DND-41 (cell line): ENCODE measurements around the gene METRN.

ENCODE experiments used
- ATAC-seq: fragments of 200-7000 bp; cut with Tn5 transposase; 3 replicates; pipeline ENCODE4 v1.9.1; 2021; ENCODE audit warnings: low read depth; ENCODE audit not compliant: insufficient read depth
- DNase-seq: peaks from one replicate; pipeline ENCODE4 v3.0.0-alpha.2; 2020
- H2AFZ ChIP-seq: 2 replicates; pipeline ENCODE4 v1.6.0; 2012; ENCODE audit warnings: low read depth, low read length
- H3K27ac ChIP-seq: 2 replicates; pipeline ENCODE4 v1.5.1; 2012; ENCODE audit warnings: low read length, inconsistent platforms
- H3K27me3 ChIP-seq: fragments of 200-600 bp; sonication (generic); 2 replicates; pipeline ENCODE4 v1.6.0; 2012; ENCODE audit warnings: low read length, mild to moderate bottlenecking, inconsistent platforms; ENCODE audit not compliant: insufficient read depth, poor library complexity
- H3K36me3 ChIP-seq: 2 replicates; pipeline ENCODE4 v1.5.1; 2012; ENCODE audit warnings: low read length, inconsistent platforms; ENCODE audit not compliant: insufficient read depth
- H3K4me1 ChIP-seq: 2 replicates; pipeline ENCODE4 v1.5.1; 2012; ENCODE audit warnings: mild to moderate bottlenecking, low read length; ENCODE audit not compliant: insufficient read depth
- H3K4me2 ChIP-seq: 2 replicates; pipeline ENCODE4 v1.6.0; 2012; ENCODE audit warnings: mild to moderate bottlenecking, moderate library complexity, low read length, inconsistent platforms; ENCODE audit not compliant: insufficient read depth
- H3K4me3 ChIP-seq, 2 experiments: fragments of 200-600 bp in 1 of 2; shearing (Covaris generic) in 1 of 2; 2 replicates each; pipeline ENCODE4 v1.5.1; 2012 to 2016; ENCODE audit warnings: inconsistent platforms in 2 of 2, low read length in 2 of 2, mild to moderate bottlenecking in 2 of 2, low read depth in 1 of 2, moderate library complexity in 1 of 2
- H3K79me2 ChIP-seq: 2 replicates; pipeline ENCODE4 v1.6.0; 2012; ENCODE audit warnings: low read length, inconsistent platforms; ENCODE audit not compliant: insufficient read depth
- H3K9ac ChIP-seq: 2 replicates; pipeline ENCODE4 v1.6.0; 2012; ENCODE audit warnings: low read depth, mild to moderate bottlenecking, inconsistent platforms, low read length, moderate library complexity
- H3K9me3 ChIP-seq: 2 replicates; pipeline ENCODE4 v1.5.1; 2012; ENCODE audit warnings: low read length, moderate library complexity, mild to moderate bottlenecking, inconsistent platforms; ENCODE audit not compliant: insufficient read depth, severe bottlenecking
- H4K20me1 ChIP-seq: 2 replicates; pipeline ENCODE4 v1.6.0; 2012; ENCODE audit warnings: low read length; ENCODE audit not compliant: insufficient read depth
- CTCF ChIP-seq: IDR thresholded peaks from 2 replicates; pipeline ENCODE4 v1.5.1; 2012; ENCODE audit warnings: borderline replicate concordance, low read length, moderate library complexity, mild to moderate bottlenecking; ENCODE audit not compliant: poor library complexity, severe bottlenecking; ENCODE audit errors: extremely low read depth
- EZH2 ChIP-seq: IDR thresholded peaks from 3 replicates; pipeline ENCODE4 v1.6.1; 2012; ENCODE audit warnings: borderline replicate concordance, low read depth, mild to moderate bottlenecking, moderate library complexity, low read length, inconsistent platforms; ENCODE audit not compliant: severe bottlenecking

The METRN gene

GRCh38 chr16:672851-673250 lies 42.1 kb upstream of the METRN start:
- Histone ChIP-seq H3K9ac (no peak overlapping the region), H3K27me3 (no peaks in the 10 kb centered on the region), H3K9me3 (no peaks in the 10 kb centered on the region), H3K4me1 (peaks cover 19% of the 10 kb centered on the region), H3K27ac (no peak overlapping the region), H4K20me1 (peaks cover 57% of the 10 kb centered on the region), H3K36me3 (peaks cover 60% of the 10 kb centered on the region), H3K4me3 (no peak overlapping the region), H3K4me2 (no peak overlapping the region), H3K79me2 (peaks cover 32% of the 10 kb centered on the region), H2AFZ (no peak overlapping the region)
- TF ChIP-seq EZH2 (no peak), CTCF (no peak)
- DNase-seq (no peak), ATAC-seq (no peak)

GRCh38 chr16:673399-673991 lies 41.4 kb upstream of the METRN start:
- Histone ChIP-seq H3K9ac (no peak overlapping the region), H3K4me1 (peaks cover 18% of the 10 kb centered on the region), H2AFZ (no peak overlapping the region), H3K36me3 (peaks cover 55% of the 10 kb centered on the region), H3K27ac (no peak overlapping the region), H3K4me2 (no peak overlapping the region), H4K20me1 (peaks cover 58% of the 10 kb centered on the region), H3K27me3 (no peaks in the 10 kb centered on the region), H3K4me3 (no peak overlapping the region), H3K9me3 (no peaks in the 10 kb centered on the region), H3K79me2 (peaks cover 26% of the 10 kb centered on the region)
- DNase-seq (no peak), ATAC-seq (no peak)
- TF ChIP-seq EZH2, result no peak
- TF ChIP-seq CTCF, result no peak

- Histone ChIP-seq H3K36me3 (peaks cover 47% of the 10 kb centered on the region), H3K79me2 (peaks cover 17% of the 10 kb centered on the region), H2AFZ (no peak overlapping the region), H3K4me3 (no peak overlapping the region), H3K4me2 (no peak overlapping the region), H3K27me3 (no peaks in the 10 kb centered on the region), H3K27ac (no peak overlapping the region), H3K9ac (no peak overlapping the region), H3K4me1 (peaks cover 17% of the 10 kb centered on the region), H4K20me1 (peaks cover 58% of the 10 kb centered on the region), H3K9me3 (no peaks in the 10 kb centered on the region)
- ATAC-seq (no peak), DNase-seq (no peak)
- no peak for TF ChIP-seq EZH2
- no peak for TF ChIP-seq CTCF
Observed at GRCh38 chr16:674214-674881, 40.6 kb upstream of the METRN start.
